Measurements from ENCODE around the gene TMEM132D. TPM values are rescaled to one million over a fixed set of nuclear protein-coding genes. Genes with fewer than 3 reads are reported as not detected.

Gene TMEM132D
- total RNA-seq, 2 experiments from 2014 or later = not detected

- Histone ChIP-seq H3K4me2 (ENCODE audit: low read length) (no peak overlapping the region), H3K4me3 (ENCODE audit: low read depth, low read length, poor library complexity, severe bottlenecking) (no peak overlapping the region), H3K9me3 (ENCODE audit: low read length) (no peaks in the 10 kb centered on the region), H3K79me2 (ENCODE audit: insufficient read depth, low read depth, low read length) (no peaks in the 10 kb centered on the region), H4K20me1 (ENCODE audit: insufficient read depth, low read length) (no peaks in the 10 kb centered on the region), H3K27ac (ENCODE audit: low read depth, low read length, poor library complexity, severe bottlenecking) (no peak overlapping the region), H3K9me2 (ENCODE audit: insufficient read depth, low read length) (no peaks in the 10 kb centered on the region), H3K4me1 (ENCODE audit: insufficient read depth, low read length, poor library complexity, severe bottlenecking) (no peaks in the 10 kb centered on the region), H3K36me3 (ENCODE audit: insufficient read depth, low read length) (no peaks in the 10 kb centered on the region), H2AFZ (ENCODE audit: low read length) (no peak overlapping the region)
- DNase-seq (ENCODE audit: low spot score) = no peak
- POLR2A ChIA-PET = no interaction called here
- no TSS peak for BruUV-seq (replicated peaks)
- intact Hi-C loops (cut with micrococcal nuclease; ENCODE audit: unreplicated experiment) = no loop called here
- CTCF ChIA-PET (ENCODE audit: unreplicated experiment) = no interaction called here
- no peak for TF ChIP-seq EZH2phosphoT487 (IDR thresholded peaks at IDR 0.05; ENCODE audit: borderline replicate concordance, low read depth, low read length)
- TF ChIP-seq, protein P1, sequence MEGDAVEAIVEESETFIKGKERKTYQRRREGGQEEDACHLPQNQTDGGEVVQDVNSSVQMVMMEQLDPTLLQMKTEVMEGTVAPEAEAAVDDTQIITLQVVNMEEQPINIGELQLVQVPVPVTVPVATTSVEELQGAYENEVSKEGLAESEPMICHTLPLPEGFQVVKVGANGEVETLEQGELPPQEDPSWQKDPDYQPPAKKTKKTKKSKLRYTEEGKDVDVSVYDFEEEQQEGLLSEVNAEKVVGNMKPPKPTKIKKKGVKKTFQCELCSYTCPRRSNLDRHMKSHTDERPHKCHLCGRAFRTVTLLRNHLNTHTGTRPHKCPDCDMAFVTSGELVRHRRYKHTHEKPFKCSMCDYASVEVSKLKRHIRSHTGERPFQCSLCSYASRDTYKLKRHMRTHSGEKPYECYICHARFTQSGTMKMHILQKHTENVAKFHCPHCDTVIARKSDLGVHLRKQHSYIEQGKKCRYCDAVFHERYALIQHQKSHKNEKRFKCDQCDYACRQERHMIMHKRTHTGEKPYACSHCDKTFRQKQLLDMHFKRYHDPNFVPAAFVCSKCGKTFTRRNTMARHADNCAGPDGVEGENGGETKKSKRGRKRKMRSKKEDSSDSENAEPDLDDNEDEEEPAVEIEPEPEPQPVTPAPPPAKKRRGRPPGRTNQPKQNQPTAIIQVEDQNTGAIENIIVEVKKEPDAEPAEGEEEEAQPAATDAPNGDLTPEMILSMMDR (conservative IDR thresholded peaks at IDR 0.05; ENCODE audit: low read length) = no peak
Observed at GRCh38 chr12:129807136-129807535, 96.7 kb downstream of the TMEM132D start.

DNA sequence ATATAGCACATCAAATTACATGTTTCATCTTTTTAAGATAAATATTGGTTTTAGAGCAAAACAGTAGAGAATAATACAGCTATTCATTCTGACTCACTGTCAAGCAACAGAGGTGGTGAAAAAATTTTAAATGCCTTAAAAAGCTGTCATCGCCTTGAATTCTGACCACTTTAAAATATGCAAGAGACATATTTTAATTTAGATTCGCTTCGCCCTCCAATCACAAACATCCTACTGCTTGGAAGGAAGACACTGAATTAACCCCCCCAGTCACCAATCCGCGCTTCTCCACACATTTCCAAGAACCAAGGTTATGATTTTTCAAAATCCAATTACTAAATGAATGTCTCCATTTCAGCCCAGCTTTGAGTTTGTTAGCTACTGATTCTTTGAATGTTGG lies 112.4 kb downstream of the TMEM132D start:
- Histone ChIP-seq H3K36me3 (ENCODE audit: insufficient read depth, low read length) (no peaks in the 10 kb centered on the region), H3K4me3 (ENCODE audit: low read depth, low read length, poor library complexity, severe bottlenecking) (no peak overlapping the region), H3K79me2 (ENCODE audit: insufficient read depth, low read depth, low read length) (no peaks in the 10 kb centered on the region), H3K9me3 (ENCODE audit: low read length) (no peaks in the 10 kb centered on the region), H3K4me1 (ENCODE audit: insufficient read depth, low read length, poor library complexity, severe bottlenecking) (no peaks in the 10 kb centered on the region), H4K20me1 (ENCODE audit: insufficient read depth, low read length) (no peaks in the 10 kb centered on the region), H3K4me2 (ENCODE audit: low read length) (no peak overlapping the region), H3K9me2 (ENCODE audit: insufficient read depth, low read length) (no peaks in the 10 kb centered on the region), H2AFZ (ENCODE audit: low read length) (no peak overlapping the region), H3K27ac (ENCODE audit: low read depth, low read length, poor library complexity, severe bottlenecking) (no peak overlapping the region)
- CTCF ChIA-PET (ENCODE audit: unreplicated experiment) = no interaction called here
- intact Hi-C loops (cut with micrococcal nuclease; ENCODE audit: unreplicated experiment) = no loop called here
- no peak for DNase-seq (ENCODE audit: low spot score)
- no TSS peak for BruUV-seq (replicated peaks)
- no peak for TF ChIP-seq EZH2phosphoT487 (IDR thresholded peaks at IDR 0.05; ENCODE audit: borderline replicate concordance, low read depth, low read length)
- TF ChIP-seq, protein P1 (conservative IDR thresholded peaks at IDR 0.05; ENCODE audit: low read length) = no peak
- POLR2A ChIA-PET = no interaction called here

GRCh38 chr12:129790930-129791329 lies 112.9 kb downstream of the TMEM132D start:
- H2AFZ ChIP-seq (ENCODE audit: low read length) = no peak overlapping the region
- no peaks in the 10 kb centered on the region for H3K9me3 ChIP-seq (ENCODE audit: low read length)
- H3K79me2 ChIP-seq (ENCODE audit: insufficient read depth, low read depth, low read length) = no peaks in the 10 kb centered on the region
- TF ChIP-seq, protein P1 (conservative IDR thresholded peaks at IDR 0.05; ENCODE audit: low read length) = no peak
- TF ChIP-seq EZH2phosphoT487 (IDR thresholded peaks at IDR 0.05; ENCODE audit: borderline replicate concordance, low read depth, low read length) = no peak
- intact Hi-C loops (cut with micrococcal nuclease; ENCODE audit: unreplicated experiment) = no loop called here
- no peaks in the 10 kb centered on the region for H4K20me1 ChIP-seq (ENCODE audit: insufficient read depth, low read length)
- no peak for DNase-seq (ENCODE audit: low spot score)
- no peak overlapping the region for H3K27ac ChIP-seq (ENCODE audit: low read depth, low read length, poor library complexity, severe bottlenecking)
- no TSS peak for BruUV-seq (replicated peaks)
- H3K36me3 ChIP-seq (ENCODE audit: insufficient read depth, low read length) = no peaks in the 10 kb centered on the region
- no peaks in the 10 kb centered on the region for H3K4me1 ChIP-seq (ENCODE audit: insufficient read depth, low read length, poor library complexity, severe bottlenecking)
- H3K4me3 ChIP-seq (ENCODE audit: low read depth, low read length, poor library complexity, severe bottlenecking) = no peak overlapping the region
- CTCF ChIA-PET (ENCODE audit: unreplicated experiment) = no interaction called here
- POLR2A ChIA-PET = no interaction called here
- H3K4me2 ChIP-seq (ENCODE audit: low read length) = no peak overlapping the region
- H3K9me2 ChIP-seq (ENCODE audit: insufficient read depth, low read length) = no peaks in the 10 kb centered on the region

Measured in OCI-LY7 (cell line).